HK-2 (cell line): ENCODE data around the gene OOSP4A.

Source experiments
- DNase-seq: peaks from one replicate; pipeline ENCODE4 v3.0.0-alpha.2; 2018; ENCODE audit not compliant: unreplicated experiment

OOSP4A gene

DNA sequence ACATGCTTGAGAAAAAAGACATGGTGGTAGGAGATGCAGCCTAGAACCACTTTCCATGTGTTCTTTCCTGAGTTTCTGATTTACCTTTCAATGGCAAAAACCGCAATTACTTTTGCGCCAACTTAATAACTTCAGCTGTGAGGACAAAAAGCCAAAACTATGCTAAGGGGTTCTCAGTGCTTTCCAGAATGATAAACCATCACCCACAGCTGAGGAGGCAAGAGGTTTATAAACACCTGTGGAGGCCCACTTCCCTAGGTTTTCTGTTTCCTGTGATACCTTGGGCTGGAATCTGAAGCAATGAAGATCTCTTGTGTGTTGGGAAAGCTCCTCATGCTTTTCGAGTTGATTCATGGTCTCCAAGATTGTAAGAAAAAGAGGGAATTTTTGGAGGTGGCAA, at the start of gene OOSP4A:
Gene OOSP4A, plus strand, starts transcription at position 301 of the 400 bp plus-strand sequence. Its CDS starts 0 bp downstream, at position 301.
- no peak for DNase-seq

DNA sequence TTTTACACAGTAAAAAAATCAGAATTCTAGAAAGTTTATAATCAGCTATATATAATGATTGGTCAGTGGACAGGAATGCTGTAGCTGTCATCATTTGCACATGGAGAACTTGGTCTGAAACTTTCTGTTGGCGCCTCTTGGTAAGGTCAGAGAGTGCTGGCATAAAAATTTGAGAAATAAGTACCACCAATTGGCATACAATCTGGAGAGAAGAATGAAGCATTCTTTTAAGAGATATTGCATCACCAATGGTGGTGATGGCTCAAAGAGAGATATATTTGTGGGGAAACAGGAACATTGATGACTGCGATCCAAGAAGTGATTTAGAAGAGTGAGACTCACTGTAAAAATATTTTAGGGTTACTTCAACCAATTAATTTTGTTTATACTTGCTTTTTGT, 45.4 kb upstream of the OOSP4A start:
- DNase-seq = no peak

DNA sequence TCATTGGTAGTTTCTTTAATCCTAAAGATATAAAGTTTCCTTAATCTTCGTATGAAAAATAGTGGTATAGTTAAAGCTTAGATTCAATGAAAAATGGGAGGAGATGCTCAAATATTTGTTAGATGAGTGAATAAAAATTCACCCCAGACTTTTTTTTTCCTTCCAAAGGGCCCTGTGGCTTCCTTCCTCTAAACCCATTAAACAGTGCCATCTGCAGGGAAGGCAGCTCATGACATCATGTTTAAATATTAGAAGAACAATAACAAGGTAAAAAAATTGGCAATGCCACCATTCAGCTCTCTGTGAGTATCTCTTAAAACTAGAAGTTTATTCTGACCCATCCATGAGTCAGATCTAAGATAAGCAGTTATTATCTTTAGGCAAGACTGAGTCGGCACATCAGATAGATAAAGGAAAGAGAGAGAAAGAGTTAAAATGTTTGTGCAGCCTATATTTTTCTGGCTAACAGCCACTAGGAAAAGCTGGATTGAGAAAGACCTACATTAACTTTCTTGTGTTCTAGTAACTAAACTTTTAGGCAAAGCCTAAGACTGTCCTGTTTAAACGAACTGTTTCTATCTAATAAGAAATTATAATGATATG, 44.7 kb upstream of the OOSP4A start:
- DNase-seq = peak; percentile 5

DNA sequence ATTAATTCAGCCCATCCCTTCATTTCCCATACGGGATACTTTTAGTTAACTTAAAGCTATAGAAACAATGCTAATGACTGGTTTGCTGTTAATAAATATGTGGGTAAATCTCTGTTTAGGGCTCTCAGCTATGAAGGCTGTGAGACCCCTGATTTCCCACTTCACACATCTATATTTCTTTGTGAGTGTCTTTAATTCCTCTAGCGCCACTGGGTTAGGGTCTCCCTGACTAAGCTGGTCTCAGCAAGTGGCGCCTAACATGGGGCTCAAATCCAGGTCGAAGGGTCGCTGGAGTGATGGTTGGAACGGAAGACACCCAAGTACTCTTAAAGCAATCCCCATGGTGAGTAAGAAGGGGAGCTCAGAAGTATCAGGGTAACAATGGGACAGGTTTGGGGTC, 40.0 kb upstream of the OOSP4A start:
- no peak for DNase-seq

DNA sequence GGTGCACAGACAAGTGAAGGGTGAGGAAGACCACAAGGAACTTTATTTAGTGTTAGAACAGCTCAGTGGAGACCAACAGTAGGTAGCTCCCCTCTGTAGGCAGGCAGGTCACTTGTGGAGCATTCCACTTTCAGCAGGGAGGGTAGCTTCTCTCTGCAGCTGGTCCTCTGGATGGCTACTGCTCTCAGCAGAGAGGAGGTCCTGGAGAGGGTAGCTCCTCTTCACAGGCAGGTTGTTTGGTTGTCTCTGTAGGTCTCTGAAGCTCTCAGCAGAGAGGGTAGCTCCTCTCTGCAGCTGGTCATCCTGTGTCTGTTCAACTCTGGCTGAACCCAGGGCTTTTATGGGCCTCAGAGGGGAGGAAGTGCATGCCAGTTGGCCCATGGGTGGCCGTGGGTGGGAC, 32.1 kb upstream of the OOSP4A start:
- no peak for DNase-seq

DNA sequence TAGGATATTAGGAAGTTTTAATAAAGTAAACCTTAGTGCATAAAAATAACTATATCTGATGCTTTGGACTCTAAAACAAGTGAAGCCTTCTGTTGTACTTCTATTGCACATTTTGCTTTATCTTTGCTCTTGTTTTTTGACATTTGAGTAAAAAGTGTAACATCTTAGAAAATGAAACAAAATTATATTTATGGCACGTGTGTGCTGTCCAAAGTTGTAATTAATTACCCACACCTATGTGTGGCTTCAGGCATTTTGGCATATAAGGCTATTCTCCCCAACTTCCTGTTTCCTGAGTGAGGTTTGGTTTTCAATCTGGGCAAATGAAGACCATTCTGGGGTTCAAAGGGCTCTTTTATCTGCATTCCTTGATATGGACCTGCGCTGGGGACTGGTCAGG, 25.7 kb upstream of the OOSP4A start, which contains the start of gene OOSP1:
Gene OOSP1, plus strand, starts transcription at position 301 of the 400 bp plus-strand sequence. Its CDS starts 23 bp downstream, at position 324.
- no peak for DNase-seq

DNA sequence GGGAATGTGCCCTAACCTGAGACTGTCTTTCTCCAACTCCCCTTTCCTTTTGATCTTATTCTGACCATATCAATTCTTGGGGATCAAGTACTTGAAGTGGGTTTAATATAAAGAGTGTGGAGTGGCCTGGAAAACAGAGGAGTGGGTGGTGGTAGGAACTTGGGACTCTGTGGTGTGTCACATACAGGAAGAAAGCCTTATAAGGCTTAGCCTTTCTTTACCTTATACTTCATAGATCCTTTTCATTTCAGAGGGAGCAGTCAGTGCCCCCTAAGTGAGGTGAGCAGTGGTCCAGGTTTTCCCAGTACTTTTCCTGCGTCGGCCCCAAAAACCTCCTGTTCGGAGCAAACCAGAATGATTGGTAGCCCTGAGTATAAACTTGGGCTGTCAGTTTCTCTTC, 25.1 kb upstream of the OOSP4A start:
- no peak for DNase-seq

DNA sequence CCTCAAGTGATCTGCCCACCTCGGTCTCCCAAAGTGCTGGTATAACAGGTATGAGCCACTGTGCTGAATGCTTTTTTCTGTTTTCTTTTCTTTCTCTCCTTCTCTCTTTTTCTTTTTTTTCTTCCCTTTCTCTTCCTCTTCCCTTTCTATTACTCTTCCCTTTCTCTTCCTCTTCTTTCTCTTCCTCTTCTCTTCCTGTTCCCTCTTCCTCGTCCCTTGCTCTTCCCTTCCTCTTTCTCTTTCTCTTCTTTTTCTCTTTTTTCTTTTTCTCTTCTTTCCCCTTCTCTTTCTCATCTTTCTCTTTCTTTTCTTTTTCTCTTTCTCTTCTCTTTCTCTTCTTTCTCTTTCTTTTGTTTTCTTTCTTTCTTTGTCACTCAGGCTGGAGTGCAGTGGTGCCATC, 24.4 kb upstream of the OOSP4A start:
- no peak for DNase-seq

DNA sequence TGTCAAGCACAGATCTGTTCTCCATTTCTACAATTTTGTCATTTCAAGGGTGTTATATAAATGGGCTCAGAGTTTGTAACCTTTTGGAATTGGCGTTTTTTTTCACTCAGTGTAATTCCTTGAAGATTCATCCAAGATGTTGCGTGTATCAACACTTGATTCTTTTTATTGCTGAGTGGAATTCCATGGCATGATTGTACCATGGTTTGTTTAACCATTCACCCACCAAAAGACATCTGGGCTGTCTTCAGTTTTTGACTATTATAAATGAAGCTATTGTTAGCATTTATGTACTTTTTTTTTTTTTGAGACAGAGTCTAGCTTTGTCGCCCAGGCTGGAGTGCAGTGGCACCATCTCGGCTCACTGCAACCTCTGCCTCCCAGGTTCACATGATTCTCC, 22.7 kb upstream of the OOSP4A start:
- no peak for DNase-seq

DNA sequence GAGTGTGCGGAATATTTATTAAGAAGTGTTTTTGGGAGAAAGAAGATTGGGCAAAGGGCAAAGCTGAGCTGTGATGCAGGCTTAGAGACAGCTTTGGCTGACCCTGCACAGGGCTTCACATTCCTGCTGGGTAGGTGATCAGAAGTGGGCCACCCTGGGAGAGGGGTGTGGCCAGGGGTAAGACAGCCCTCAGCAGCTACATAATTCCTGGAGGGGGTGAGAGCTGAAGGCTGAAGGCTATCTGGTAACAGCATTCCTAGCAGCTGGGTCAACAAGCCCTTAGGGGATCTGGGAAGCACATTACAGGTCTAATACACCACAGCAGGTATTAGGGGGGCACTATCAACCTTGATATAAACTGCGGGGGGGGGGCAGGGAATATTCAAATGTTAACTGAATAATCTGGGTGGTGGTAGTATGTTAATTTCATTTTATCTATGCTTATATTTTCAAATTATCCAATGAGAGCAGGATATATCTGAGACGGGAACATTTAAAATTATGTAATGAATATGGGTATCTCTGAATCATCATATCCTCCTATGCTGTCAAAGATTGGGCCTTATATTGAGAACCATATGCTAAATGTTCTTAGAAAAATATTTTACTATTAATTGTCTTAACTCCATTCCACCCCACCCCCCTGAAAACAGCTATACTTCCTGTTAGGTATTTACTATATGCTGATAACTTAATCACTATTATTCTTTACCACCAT, 19.7 kb upstream of the OOSP4A start:
- DNase-seq = no peak

- no peak for DNase-seq
These were observed 19.1 kb upstream of the OOSP4A start for GRCh38 chr11:59944720-59945119.

GRCh38 chr11:59953463-59954218, 10.2 kb upstream of the OOSP4A start:
- DNase-seq = no peak

DNA sequence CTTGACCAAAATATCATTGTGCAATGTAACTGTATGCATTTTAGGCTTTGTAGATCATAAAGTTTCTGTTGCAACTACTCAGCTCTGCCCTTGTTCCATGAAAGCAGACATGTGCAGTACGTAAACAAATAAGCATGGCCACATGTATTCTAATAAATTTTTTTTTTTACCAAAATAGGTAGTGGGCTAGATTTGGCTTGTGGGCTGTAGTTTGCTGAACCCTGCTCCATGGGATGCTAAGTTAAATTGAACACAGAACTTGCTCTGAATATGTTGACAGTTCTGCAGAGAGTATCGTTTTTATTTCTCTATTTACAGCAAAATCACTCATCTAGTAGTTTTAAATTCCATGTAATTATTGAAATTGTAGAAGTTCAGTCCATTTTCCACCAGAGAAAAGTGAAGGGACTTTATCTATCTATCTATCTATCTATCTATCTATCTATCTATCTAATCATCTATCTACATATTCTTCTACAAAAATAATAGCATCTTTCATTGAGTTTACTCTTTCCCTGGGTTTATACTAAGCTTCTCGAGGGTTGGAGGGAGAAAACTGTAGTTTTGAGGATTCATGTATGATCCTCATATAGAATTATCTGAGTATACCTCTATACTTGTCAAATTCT, 9.5 kb upstream of the OOSP4A start:
- no peak for DNase-seq

GRCh38 chr11:59957094-59957493, 6.7 kb upstream of the OOSP4A start:
- no peak for DNase-seq

GRCh38 chr11:59960502-59961381, 3.1 kb upstream of the OOSP4A start:
- DNase-seq = no peak

DNA sequence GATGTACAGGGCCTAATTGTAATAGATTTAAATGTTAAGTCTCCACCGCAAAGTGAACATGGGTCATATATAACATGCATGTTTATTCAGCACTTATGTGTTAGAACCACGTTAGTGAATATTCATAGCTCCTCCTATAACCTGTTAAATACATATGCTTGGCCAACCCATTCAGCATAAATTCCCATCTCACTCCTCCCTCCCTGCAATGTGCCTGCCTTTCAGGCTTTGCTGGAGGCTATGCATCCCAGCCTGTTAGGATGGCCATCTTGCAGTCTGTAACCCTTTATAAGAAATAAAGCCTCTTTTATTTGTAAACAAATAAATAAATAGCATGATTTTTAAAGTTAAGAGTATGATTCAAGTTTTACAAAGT, 1.7 kb upstream of the OOSP4A start:
- no peak for DNase-seq

DNA sequence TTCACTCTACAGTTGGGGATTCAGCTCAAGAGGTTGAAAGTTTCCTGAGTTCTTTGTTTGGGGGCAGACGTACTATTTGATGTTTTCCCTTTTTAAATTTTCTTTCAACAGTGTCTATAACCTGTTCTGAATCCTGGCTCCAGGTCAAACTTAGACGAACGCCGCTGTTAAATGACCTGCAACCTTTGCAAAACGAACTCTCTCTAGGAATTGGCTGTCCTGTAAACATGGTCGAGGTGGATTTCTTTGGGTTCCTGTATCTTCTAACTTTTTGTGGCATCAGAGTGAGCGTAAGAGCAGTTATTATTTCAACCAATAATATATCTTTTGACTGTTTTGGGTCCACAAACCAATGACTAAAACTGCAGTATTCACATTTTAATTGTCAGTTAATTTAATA, 1.6 kb downstream of the OOSP4A start:
- DNase-seq = no peak

GRCh38 chr11:59966201-59966600, 2.4 kb downstream of the OOSP4A start:
- no peak for DNase-seq

- no peak for DNase-seq
These were observed 4.0 kb downstream of the OOSP4A start for GRCh38 chr11:59967677-59968394.

- DNase-seq = no peak
These were observed 4.6 kb downstream of the OOSP4A start for GRCh38 chr11:59968395-59968783.

- no peak for DNase-seq
These were observed 9.3 kb downstream of the OOSP4A start for GRCh38 chr11:59973097-59973496.
